ENCODE results near the gene TBC1D22A. TPM values are rescaled to one million over a fixed set of nuclear protein-coding genes. Genes with fewer than 3 reads are reported as not detected.

Gene TBC1D22A
- polyA plus RNA-seq, 1 experiment, result 24.2 TPM

GRCh38 chr22:46910624-46911023 lies 148.2 kb downstream of the TBC1D22A start:
- no peak for TF ChIP-seq CTCF (IDR thresholded peaks at IDR 0.05; ENCODE audit: insufficient read depth, low read depth, low read length)
- Histone ChIP-seq H3K4me3 (ENCODE audit: low read depth, low read length) (no peak overlapping the region), H3K27me3 (ENCODE audit: control insufficient read depth, insufficient read depth, low read length) (no peaks in the 10 kb centered on the region), H3K36me3 (ENCODE audit: control insufficient read depth, insufficient read depth, low read length) (peaks cover 1% of the 10 kb centered on the region)
- CTCF ChIA-PET, result no interaction called here
- DNase-seq (ENCODE audit: low read depth), result no peak
- POLR2A ChIA-PET, result no interaction called here

- Histone ChIP-seq H3K36me3 (ENCODE audit: control insufficient read depth, insufficient read depth, low read length) (peaks cover 3% of the 10 kb centered on the region), H3K4me3 (ENCODE audit: low read depth, low read length) (no peak overlapping the region), H3K27me3 (ENCODE audit: control insufficient read depth, insufficient read depth, low read length) (no peaks in the 10 kb centered on the region)
- ChIA-PET POLR2A (no interaction called here), CTCF (no interaction called here)
- DNase-seq (ENCODE audit: low read depth), result no peak
- TF ChIP-seq CTCF (IDR thresholded peaks at IDR 0.05; ENCODE audit: insufficient read depth, low read depth, low read length), result no peak
Measured at GRCh38 chr22:46911346-46911745, 148.9 kb downstream of the TBC1D22A start.

GRCh38 chr22:46913351-46913750 lies 150.9 kb downstream of the TBC1D22A start:
- ChIA-PET CTCF (no interaction called here), POLR2A (no interaction called here)

GRCh38 chr22:46914481-46914880 lies 152.0 kb downstream of the TBC1D22A start:
- CTCF ChIA-PET, result no interaction called here

More at GRCh38 chr22:46913351-46913750, 150.9 kb downstream of the TBC1D22A start:
- DNase-seq (ENCODE audit: low read depth), result no peak
- Histone ChIP-seq H3K27me3 (ENCODE audit: control insufficient read depth, insufficient read depth, low read length) (no peaks in the 10 kb centered on the region), H3K4me3 (ENCODE audit: low read depth, low read length) (no peak overlapping the region), H3K36me3 (ENCODE audit: control insufficient read depth, insufficient read depth, low read length) (peaks cover 2% of the 10 kb centered on the region)
- no peak for TF ChIP-seq CTCF (IDR thresholded peaks at IDR 0.05; ENCODE audit: insufficient read depth, low read depth, low read length)

More at GRCh38 chr22:46914481-46914880, 152.0 kb downstream of the TBC1D22A start:
- POLR2A ChIA-PET, result no interaction called here
- no peaks in the 10 kb centered on the region for H3K27me3 ChIP-seq (ENCODE audit: control insufficient read depth, insufficient read depth, low read length)
- no peak for DNase-seq (ENCODE audit: low read depth)
- no peak for TF ChIP-seq CTCF (IDR thresholded peaks at IDR 0.05; ENCODE audit: insufficient read depth, low read depth, low read length)
- H3K36me3 ChIP-seq (ENCODE audit: control insufficient read depth, insufficient read depth, low read length), result peaks cover 4% of the 10 kb centered on the region
- H3K4me3 ChIP-seq (ENCODE audit: low read depth, low read length), result no peak overlapping the region
